ENCODE results near the gene NFYB.

Gene NFYB

DNA sequence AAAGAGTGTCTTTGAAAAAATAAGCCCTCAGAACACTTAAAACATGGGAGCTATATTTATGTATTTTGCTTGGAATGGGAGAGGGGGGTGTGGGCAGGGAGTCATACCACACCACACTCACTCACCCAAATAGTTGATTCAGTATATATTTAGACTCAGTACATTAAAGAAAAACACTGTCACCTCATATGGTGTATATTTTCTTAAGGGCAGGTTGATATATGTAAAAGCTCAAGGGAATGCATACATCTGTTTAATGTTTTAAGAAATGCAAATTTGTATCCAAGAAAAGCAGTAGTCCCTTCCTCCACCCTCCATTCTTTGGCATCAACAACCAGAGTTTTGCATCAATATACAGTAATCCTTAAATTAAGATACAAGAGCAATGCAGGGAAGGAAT lies 1.4 kb downstream of the NFYB start:
- TF ChIP-seq SIN3A (IDR thresholded peaks at IDR 0.05; ENCODE audit: borderline replicate concordance, insufficient read depth, low read length) (no peak), POLR2AphosphoS5 (IDR thresholded peaks at IDR 0.05; ENCODE audit: low read depth, low read length) (no peak), FOXP2 (optimal IDR thresholded peaks at IDR 0.05; ENCODE audit: borderline replicate concordance, extremely low read depth, extremely low read length, insufficient read depth) (no peak), TAF1 (IDR thresholded peaks at IDR 0.05; ENCODE audit: borderline replicate concordance, insufficient read depth, low read length) (no peak)
- TF ChIP-seq, protein P1, sequence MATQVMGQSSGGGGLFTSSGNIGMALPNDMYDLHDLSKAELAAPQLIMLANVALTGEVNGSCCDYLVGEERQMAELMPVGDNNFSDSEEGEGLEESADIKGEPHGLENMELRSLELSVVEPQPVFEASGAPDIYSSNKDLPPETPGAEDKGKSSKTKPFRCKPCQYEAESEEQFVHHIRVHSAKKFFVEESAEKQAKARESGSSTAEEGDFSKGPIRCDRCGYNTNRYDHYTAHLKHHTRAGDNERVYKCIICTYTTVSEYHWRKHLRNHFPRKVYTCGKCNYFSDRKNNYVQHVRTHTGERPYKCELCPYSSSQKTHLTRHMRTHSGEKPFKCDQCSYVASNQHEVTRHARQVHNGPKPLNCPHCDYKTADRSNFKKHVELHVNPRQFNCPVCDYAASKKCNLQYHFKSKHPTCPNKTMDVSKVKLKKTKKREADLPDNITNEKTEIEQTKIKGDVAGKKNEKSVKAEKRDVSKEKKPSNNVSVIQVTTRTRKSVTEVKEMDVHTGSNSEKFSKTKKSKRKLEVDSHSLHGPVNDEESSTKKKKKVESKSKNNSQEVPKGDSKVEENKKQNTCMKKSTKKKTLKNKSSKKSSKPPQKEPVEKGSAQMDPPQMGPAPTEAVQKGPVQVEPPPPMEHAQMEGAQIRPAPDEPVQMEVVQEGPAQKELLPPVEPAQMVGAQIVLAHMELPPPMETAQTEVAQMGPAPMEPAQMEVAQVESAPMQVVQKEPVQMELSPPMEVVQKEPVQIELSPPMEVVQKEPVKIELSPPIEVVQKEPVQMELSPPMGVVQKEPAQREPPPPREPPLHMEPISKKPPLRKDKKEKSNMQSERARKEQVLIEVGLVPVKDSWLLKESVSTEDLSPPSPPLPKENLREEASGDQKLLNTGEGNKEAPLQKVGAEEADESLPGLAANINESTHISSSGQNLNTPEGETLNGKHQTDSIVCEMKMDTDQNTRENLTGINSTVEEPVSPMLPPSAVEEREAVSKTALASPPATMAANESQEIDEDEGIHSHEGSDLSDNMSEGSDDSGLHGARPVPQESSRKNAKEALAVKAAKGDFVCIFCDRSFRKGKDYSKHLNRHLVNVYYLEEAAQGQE (IDR thresholded peaks at IDR 0.05; ENCODE audit: insufficient read depth in 1 of 2, low read depth in 2 of 2, low read length in 2 of 2), result no peak

DNA sequence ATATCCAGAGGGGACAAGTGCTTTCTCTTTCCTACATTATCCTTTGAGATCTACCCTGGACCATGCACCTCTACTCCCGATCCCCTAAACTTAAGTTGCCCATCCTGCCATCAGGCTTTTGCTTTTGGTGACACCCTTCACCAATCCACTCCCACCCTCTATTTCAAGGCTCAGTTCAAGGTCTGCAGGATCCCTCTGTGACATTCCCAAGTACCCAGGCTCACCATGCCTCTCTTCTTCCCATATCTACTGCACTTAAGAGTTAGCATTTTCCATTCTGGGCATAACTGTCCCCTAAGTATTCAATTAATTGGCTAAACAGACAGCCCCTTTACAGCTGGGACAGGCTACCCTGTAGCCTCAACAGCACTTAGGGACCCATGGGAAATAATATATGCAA lies 3.1 kb downstream of the NFYB start:
- TF ChIP-seq FOXP2 (optimal IDR thresholded peaks at IDR 0.05; ENCODE audit: borderline replicate concordance, extremely low read depth, extremely low read length, insufficient read depth), result no peak
- TF ChIP-seq SIN3A (IDR thresholded peaks at IDR 0.05; ENCODE audit: borderline replicate concordance, insufficient read depth, low read length), result no peak
- no peak for TF ChIP-seq TAF1 (IDR thresholded peaks at IDR 0.05; ENCODE audit: borderline replicate concordance, insufficient read depth, low read length)
- TF ChIP-seq, protein P1 (IDR thresholded peaks at IDR 0.05; ENCODE audit: insufficient read depth in 1 of 2, low read depth in 2 of 2, low read length in 2 of 2), result no peak
- TF ChIP-seq POLR2AphosphoS5 (IDR thresholded peaks at IDR 0.05; ENCODE audit: low read depth, low read length), result no peak

DNA sequence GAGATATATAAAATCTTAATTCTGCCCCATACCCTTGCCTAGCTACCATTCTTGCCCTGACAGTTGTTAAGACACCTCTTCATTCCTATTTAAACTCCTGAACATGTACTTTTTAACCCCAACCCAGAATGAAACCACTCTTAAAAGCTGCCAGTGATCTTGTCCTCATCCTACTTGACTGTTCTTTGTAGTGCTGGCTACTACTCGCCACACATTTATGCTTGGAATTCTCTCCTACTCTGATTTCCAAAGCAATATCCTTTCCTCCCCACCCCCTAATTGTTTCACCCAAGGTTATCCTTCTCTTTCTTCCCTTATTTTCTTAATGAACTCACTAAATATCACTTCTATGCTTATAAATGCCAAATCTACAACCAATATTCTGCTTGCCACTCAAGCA lies 4.1 kb downstream of the NFYB start:
- TF ChIP-seq POLR2AphosphoS5 (IDR thresholded peaks at IDR 0.05; ENCODE audit: low read depth, low read length), result no peak
- no peak for TF ChIP-seq FOXP2 (optimal IDR thresholded peaks at IDR 0.05; ENCODE audit: borderline replicate concordance, extremely low read depth, extremely low read length, insufficient read depth)
- TF ChIP-seq SIN3A (IDR thresholded peaks at IDR 0.05; ENCODE audit: borderline replicate concordance, insufficient read depth, low read length), result no peak
- no peak for TF ChIP-seq TAF1 (IDR thresholded peaks at IDR 0.05; ENCODE audit: borderline replicate concordance, insufficient read depth, low read length)
- TF ChIP-seq, protein P1 (IDR thresholded peaks at IDR 0.05; ENCODE audit: insufficient read depth in 1 of 2, low read depth in 2 of 2, low read length in 2 of 2), result no peak

GRCh38 chr12:104133321-104133720 lies 4.7 kb downstream of the NFYB start:
- no peak for TF ChIP-seq POLR2AphosphoS5 (IDR thresholded peaks at IDR 0.05; ENCODE audit: low read depth, low read length)

DNA sequence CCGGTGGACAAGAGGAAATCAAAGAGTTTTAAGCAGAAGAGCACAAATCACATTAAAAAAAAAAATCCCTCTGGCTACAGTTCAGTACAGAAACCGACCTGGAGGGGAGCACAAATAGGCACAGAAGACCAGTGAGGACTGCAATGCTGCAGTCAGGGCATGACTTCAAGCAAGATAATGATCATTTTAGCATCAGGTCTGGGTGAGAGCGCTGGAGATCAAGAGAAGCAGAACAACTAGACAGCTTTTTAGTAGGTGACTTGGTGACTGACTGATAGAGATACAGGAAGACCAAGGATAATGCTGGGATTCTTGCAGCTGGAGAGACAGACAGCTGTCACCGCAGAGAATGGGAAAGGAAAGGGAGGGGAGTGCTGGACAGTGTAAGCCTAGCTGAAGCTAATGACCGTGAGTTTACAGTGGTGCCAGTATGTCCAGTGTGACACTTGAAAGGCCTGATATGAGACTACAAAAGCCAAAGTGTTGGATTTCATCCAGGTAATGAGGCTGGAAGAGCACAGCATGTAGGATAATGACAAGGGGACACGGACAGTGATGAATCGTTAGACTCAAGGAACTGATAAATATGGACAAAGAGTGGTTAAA lies 5.6 kb downstream of the NFYB start:
- TF ChIP-seq FOXP2 (optimal IDR thresholded peaks at IDR 0.05; ENCODE audit: borderline replicate concordance, extremely low read depth, extremely low read length, insufficient read depth) (no peak), SIN3A (IDR thresholded peaks at IDR 0.05; ENCODE audit: borderline replicate concordance, insufficient read depth, low read length) (no peak), TAF1 (IDR thresholded peaks at IDR 0.05; ENCODE audit: borderline replicate concordance, insufficient read depth, low read length) (no peak), POLR2AphosphoS5 (IDR thresholded peaks at IDR 0.05; ENCODE audit: low read depth, low read length) (no peak)
- TF ChIP-seq, protein P1 (IDR thresholded peaks at IDR 0.05; ENCODE audit: insufficient read depth in 1 of 2, low read depth in 2 of 2, low read length in 2 of 2), result no peak

Data from PFSK-1 (cell line).